ENCODE data around the gene SLC27A2. TPM values are rescaled to one million over a fixed set of nuclear protein-coding genes. Genes with fewer than 3 reads are reported as not detected.

SLC27A2 gene
- total and polyA plus RNA-seq, 2 donors (not counting 1 experiment from before 2014, with no cell fraction given), result 0.39 to 0.49 TPM

DNA sequence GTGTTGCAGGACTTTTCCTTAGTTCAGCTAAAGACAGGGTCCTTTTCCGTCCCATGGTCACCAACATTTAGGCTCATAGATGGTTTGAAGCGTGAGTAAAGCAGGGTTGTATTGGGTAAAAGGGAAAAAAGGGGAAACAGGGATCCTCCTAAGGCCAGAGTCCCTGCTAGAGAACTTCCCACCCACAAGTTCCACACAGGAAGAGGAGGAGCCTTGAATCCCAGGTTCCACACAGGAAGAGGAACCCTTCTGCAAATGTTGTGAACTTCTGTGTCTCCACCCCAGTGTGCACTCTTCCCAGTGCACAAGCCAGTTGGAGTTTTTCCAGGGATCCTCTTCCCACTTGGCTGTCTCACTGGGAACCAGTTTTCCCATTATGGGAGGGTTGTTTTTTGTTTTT is 35.4 kb upstream of the SLC27A2 start:
- Histone ChIP-seq H3K9me3 (ENCODE audit: control extremely low read depth in 1 of 3, control insufficient read depth in 2 of 3, insufficient read depth in 1 of 3, low read length in 2 of 3) (no peaks in the 10 kb centered on the region), H3K4me3 (ENCODE audit: control extremely low read depth in 1 of 5, extremely low read depth in 1 of 5, insufficient read depth in 1 of 5, low read depth in 2 of 5, low read length in 4 of 5) (no peak overlapping the region), H3K27me3 (replicated peaks in 1 of 4; ENCODE audit: control extremely low read depth in 1 of 4, control insufficient read depth in 3 of 4, insufficient read depth in 4 of 4, low read length in 3 of 4) (no peaks in the 10 kb centered on the region), H3K79me2 (ENCODE audit: control insufficient read depth, insufficient read depth, low read length) (no peaks in the 10 kb centered on the region), H2AFZ (ENCODE audit: insufficient read depth, low read depth, low read length, poor library complexity, severe bottlenecking) (no peak overlapping the region), H4K20me1 (ENCODE audit: control insufficient read depth, insufficient read depth, low read length, poor library complexity, severe bottlenecking) (no peaks in the 10 kb centered on the region), H3K4me2 (replicated peaks; ENCODE audit: low read depth, low read length, poor library complexity, severe bottlenecking) (no peak overlapping the region), H3K9ac (ENCODE audit: low read length) (no peak overlapping the region), H3K4me1 (ENCODE audit: control insufficient read depth in 2 of 2, insufficient read depth in 2 of 2, low read length in 2 of 2) (no peaks in the 10 kb centered on the region), H3K36me3 (replicated peaks in 1 of 2; ENCODE audit: control extremely low read depth in 1 of 2, control insufficient read depth in 1 of 2, extremely low read depth in 1 of 2, insufficient read depth in 2 of 2, low read length in 1 of 2) (no peaks in the 10 kb centered on the region), H3K27ac (ENCODE audit: low read length in 2 of 2) (no peak overlapping the region)
- TF ChIP-seq, protein P1, sequence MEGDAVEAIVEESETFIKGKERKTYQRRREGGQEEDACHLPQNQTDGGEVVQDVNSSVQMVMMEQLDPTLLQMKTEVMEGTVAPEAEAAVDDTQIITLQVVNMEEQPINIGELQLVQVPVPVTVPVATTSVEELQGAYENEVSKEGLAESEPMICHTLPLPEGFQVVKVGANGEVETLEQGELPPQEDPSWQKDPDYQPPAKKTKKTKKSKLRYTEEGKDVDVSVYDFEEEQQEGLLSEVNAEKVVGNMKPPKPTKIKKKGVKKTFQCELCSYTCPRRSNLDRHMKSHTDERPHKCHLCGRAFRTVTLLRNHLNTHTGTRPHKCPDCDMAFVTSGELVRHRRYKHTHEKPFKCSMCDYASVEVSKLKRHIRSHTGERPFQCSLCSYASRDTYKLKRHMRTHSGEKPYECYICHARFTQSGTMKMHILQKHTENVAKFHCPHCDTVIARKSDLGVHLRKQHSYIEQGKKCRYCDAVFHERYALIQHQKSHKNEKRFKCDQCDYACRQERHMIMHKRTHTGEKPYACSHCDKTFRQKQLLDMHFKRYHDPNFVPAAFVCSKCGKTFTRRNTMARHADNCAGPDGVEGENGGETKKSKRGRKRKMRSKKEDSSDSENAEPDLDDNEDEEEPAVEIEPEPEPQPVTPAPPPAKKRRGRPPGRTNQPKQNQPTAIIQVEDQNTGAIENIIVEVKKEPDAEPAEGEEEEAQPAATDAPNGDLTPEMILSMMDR (IDR thresholded peaks at IDR 0.05), result no peak
- TF ChIP-seq EZH2 (IDR thresholded peaks at IDR 0.05; ENCODE audit: borderline replicate concordance, insufficient read depth, low read depth, low read length, poor library complexity, severe bottlenecking), result no peak
- no peaks in the 10 kb centered on the region for H3K9me3 Mint-ChIP-seq (ENCODE audit: insufficient read depth)
- no peaks in the 10 kb centered on the region for H3K27me3 Mint-ChIP-seq
- ATAC-seq (ENCODE audit: low read depth), result no peak
- no peak overlapping the region for H3K4me3 Mint-ChIP-seq
- peaks cover 4% of the 10 kb centered on the region for H3K4me1 Mint-ChIP-seq
- no peak overlapping the region for H3K27ac Mint-ChIP-seq
- intact Hi-C loops (cut with micrococcal nuclease), result loop anchor here (10.0 kb wide), 2 partner anchors 1002 to 1792 kb away; no protein-coding TSS in a partner anchor
- WGBS (ENCODE audit: insufficient coverage), result no CpG with 5 or more reads among the region's 2 CpGs
- DNase-seq, result no peak
- POLR2A ChIA-PET, result no interaction called here
- CTCF ChIA-PET, result interaction anchor here (2.0 kb wide), 1 partner anchor 911 kb away, joined by 12 read pairs; no protein-coding TSS in a partner anchor

DNA sequence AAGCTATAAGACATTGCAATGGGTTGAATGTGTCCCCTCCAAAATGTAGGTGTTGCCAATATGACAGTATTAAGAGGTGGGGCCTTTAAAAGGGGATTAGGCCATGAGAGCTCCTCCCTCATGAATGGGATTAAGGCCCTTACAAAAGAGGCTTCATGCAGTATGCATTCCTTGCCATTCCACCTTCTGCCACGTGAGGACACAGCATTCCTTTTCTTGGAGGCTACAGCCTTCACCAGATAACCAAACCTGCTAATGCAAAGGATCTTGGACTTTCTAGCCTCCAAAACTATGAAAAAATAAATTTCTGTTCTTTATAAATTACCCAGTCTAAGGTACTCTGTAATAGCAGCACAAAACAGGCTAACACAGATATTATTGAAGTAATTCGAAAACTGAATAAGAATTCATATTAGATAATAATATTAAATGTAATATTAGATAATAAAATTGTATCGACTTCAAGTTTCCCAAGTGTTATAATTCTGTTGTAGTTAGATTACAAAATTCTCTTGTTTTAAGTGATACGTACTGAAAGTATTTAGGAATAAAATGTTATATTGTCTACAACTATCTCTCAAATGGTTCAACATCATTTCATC is 33.5 kb upstream of the SLC27A2 start:
- DNase-seq (no peak), ATAC-seq (ENCODE audit: low read depth) (no peak)
- POLR2A ChIA-PET, result no interaction called here
- intact Hi-C loops (cut with micrococcal nuclease), result loop anchor here (10.0 kb wide), 2 partner anchors 1004 to 1794 kb away; no protein-coding TSS in a partner anchor
- TF ChIP-seq, protein P1 (IDR thresholded peaks at IDR 0.05), result no peak
- no peak for TF ChIP-seq EZH2 (IDR thresholded peaks at IDR 0.05; ENCODE audit: borderline replicate concordance, insufficient read depth, low read depth, low read length, poor library complexity, severe bottlenecking)
- H3K36me3 ChIP-seq (replicated peaks in 1 of 2; ENCODE audit: control extremely low read depth in 1 of 2, control insufficient read depth in 1 of 2, extremely low read depth in 1 of 2, insufficient read depth in 2 of 2, low read length in 1 of 2), result no peaks in the 10 kb centered on the region
- H3K4me3 ChIP-seq (ENCODE audit: control extremely low read depth in 1 of 5, extremely low read depth in 1 of 5, insufficient read depth in 1 of 5, low read depth in 2 of 5, low read length in 4 of 5), result no peak overlapping the region
- no peak overlapping the region for H3K27ac ChIP-seq (ENCODE audit: low read length in 2 of 2)
- no peak overlapping the region for H3K4me2 ChIP-seq (replicated peaks; ENCODE audit: low read depth, low read length, poor library complexity, severe bottlenecking)
- peaks cover 0 to 3% (median 0%) of the 10 kb centered on the region in 3 donors for H3K9me3 ChIP-seq (ENCODE audit: control extremely low read depth in 1 of 3, control insufficient read depth in 2 of 3, insufficient read depth in 1 of 3, low read length in 2 of 3)
- no peaks in the 10 kb centered on the region for H4K20me1 ChIP-seq (ENCODE audit: control insufficient read depth, insufficient read depth, low read length, poor library complexity, severe bottlenecking)
- H2AFZ ChIP-seq (ENCODE audit: insufficient read depth, low read depth, low read length, poor library complexity, severe bottlenecking), result no peak overlapping the region
- Mint-ChIP-seq H3K27ac (no peak overlapping the region), H3K9me3 (ENCODE audit: insufficient read depth) (no peaks in the 10 kb centered on the region), H3K4me1 (peaks cover 4% of the 10 kb centered on the region), H3K27me3 (no peaks in the 10 kb centered on the region), H3K4me3 (no peak overlapping the region)
- WGBS (ENCODE audit: insufficient coverage), result 33% methylated on average over 1 of the region's 4 CpGs
- H3K9ac ChIP-seq (ENCODE audit: low read length), result no peak overlapping the region
- H3K79me2 ChIP-seq (ENCODE audit: control insufficient read depth, insufficient read depth, low read length), result no peaks in the 10 kb centered on the region
- CTCF ChIA-PET, result interaction anchor here (1.1 kb wide), 1 partner anchor 725 kb away, joined by 3 read pairs; the partner anchor contains the start of gene FGF7
- H3K4me1 ChIP-seq (ENCODE audit: control insufficient read depth in 2 of 2, insufficient read depth in 2 of 2, low read length in 2 of 2), result no peaks in the 10 kb centered on the region
- no peaks in the 10 kb centered on the region for H3K27me3 ChIP-seq (replicated peaks in 1 of 4; ENCODE audit: control extremely low read depth in 1 of 4, control insufficient read depth in 3 of 4, insufficient read depth in 4 of 4, low read length in 3 of 4)

Measured in B cell (primary cell).